Measurements from ENCODE around the gene FAM184A. TPM values are rescaled to one million over a fixed set of nuclear protein-coding genes. Genes with fewer than 3 reads are reported as not detected.

FAM184A gene
- total and polyA plus RNA-seq, 2 experiments from 2014 or later = 13.7 to 18.6 TPM

DNA sequence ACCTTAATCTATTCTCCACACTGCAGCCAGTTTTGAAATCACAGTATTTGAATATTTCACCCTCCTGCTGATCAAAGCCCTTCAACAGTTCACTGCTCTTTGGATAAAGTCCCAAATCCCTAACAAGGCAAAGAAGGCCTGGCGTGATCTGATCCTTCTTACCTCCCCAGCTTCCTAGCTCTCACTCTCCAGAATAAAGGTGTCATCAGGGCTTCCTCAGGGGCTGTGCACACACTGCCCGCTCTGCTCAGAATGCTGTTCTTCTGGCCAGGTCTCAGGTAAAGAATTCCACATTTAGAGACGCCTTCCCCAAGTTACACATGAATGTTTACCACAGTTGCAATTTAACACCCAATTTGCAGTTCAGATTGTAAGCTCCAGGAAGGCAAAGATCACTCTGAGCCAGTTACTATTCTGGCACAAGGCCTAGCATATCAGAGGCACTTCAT is 84.6 kb downstream of the FAM184A start (continued):
- TF ChIP-seq, protein P1, sequence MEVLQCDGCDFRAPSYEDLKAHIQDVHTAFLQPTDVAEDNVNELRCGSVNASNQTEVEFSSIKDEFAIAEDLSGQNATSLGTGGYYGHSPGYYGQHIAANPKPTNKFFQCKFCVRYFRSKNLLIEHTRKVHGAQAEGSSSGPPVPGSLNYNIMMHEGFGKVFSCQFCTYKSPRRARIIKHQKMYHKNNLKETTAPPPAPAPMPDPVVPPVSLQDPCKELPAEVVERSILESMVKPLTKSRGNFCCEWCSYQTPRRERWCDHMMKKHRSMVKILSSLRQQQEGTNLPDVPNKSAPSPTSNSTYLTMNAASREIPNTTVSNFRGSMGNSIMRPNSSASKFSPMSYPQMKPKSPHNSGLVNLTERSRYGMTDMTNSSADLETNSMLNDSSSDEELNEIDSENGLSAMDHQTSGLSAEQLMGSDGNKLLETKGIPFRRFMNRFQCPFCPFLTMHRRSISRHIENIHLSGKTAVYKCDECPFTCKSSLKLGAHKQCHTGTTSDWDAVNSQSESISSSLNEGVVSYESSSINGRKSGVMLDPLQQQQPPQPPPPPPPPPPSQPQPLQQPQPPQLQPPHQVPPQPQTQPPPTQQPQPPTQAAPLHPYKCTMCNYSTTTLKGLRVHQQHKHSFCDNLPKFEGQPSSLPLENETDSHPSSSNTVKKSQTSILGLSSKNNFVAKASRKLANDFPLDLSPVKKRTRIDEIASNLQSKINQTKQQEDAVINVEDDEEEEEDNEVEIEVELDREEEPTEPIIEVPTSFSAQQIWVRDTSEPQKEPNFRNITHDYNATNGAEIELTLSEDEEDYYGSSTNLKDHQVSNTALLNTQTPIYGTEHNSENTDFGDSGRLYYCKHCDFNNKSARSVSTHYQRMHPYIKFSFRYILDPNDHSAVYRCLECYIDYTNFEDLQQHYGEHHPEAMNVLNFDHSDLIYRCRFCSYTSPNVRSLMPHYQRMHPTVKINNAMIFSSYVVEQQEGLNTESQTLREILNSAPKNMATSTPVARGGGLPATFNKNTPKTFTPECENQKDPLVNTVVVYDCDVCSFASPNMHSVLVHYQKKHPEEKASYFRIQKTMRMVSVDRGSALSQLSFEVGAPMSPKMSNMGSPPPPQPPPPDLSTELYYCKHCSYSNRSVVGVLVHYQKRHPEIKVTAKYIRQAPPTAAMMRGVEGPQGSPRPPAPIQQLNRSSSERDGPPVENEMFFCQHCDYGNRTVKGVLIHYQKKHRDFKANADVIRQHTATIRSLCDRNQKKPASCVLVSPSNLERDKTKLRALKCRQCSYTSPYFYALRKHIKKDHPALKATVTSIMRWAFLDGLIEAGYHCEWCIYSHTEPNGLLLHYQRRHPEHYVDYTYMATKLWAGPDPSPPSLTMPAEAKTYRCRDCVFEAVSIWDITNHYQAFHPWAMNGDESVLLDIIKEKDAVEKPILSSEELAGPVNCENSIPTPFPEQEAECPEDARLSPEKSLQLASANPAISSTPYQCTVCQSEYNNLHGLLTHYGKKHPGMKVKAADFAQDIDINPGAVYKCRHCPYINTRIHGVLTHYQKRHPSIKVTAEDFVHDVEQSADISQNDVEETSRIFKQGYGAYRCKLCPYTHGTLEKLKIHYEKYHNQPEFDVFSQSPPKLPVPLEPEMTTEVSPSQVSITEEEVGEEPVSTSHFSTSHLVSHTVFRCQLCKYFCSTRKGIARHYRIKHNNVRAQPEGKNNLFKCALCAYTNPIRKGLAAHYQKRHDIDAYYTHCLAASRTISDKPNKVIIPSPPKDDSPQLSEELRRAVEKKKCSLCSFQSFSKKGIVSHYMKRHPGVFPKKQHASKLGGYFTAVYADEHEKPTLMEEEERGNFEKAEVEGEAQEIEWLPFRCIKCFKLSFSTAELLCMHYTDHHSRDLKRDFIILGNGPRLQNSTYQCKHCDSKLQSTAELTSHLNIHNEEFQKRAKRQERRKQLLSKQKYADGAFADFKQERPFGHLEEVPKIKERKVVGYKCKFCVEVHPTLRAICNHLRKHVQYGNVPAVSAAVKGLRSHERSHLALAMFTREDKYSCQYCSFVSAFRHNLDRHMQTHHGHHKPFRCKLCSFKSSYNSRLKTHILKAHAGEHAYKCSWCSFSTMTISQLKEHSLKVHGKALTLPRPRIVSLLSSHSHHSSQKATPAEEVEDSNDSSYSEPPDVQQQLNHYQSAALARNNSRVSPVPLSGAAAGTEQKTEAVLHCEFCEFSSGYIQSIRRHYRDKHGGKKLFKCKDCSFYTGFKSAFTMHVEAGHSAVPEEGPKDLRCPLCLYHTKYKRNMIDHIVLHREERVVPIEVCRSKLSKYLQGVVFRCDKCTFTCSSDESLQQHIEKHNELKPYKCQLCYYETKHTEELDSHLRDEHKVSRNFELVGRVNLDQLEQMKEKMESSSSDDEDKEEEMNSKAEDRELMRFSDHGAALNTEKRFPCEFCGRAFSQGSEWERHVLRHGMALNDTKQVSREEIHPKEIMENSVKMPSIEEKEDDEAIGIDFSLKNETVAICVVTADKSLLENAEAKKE (CRISPR knock-in tag; IDR thresholded peaks at IDR 0.05) = no peak
- TF ChIP-seq STAT1 (IDR thresholded peaks at IDR 0.05; ENCODE audit: unreplicated experiment) (no peak), NANOG (IDR thresholded peaks at IDR 0.05; ENCODE audit: borderline replicate concordance) (no peak), ZNF114 (CRISPR knock-in tag; IDR thresholded peaks at IDR 0.05) (no peak)

DNA sequence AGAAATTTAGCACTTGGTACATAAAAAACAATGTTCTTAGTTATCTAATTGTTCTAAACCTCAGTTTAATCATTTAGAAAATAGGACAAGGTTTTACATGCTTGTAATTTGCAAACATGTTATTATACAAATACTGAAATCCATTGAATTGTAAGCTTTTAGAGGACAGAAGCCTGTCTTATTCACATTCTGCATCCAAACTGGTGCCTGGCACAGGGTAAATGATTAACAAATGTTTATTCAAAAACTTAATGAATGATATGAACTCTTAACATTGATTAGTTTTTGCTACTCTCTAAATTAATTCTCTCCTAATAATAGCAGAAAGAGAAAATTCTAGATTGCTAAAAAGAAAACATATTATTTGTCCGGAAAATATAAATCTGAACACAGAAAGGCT is 85.1 kb downstream of the FAM184A start:
- Histone ChIP-seq H3F3A (replicated peaks; ENCODE audit: low read depth) (no peaks in the 10 kb centered on the region), H3K27ac (ENCODE audit: low read depth) (no peak overlapping the region), H4K20me1 (replicated peaks; ENCODE audit: insufficient read depth) (no peaks in the 10 kb centered on the region; the same call in 1 of the 2 replicates), H3K27me3 (ENCODE audit: insufficient read depth) (no peaks in the 10 kb centered on the region), H3K4me3 (no peak overlapping the region), H3K9me2 (ENCODE audit: insufficient read depth) (no peaks in the 10 kb centered on the region), H2AFZ (no peak overlapping the region), H3K79me2 (replicated peaks; ENCODE audit: insufficient read depth) (no peaks in the 10 kb centered on the region), H3K4me1 (ENCODE audit: insufficient read depth) (no peaks in the 10 kb centered on the region), H3K4me2 (no peak overlapping the region), H3K36me3 (ENCODE audit: insufficient read depth) (no peaks in the 10 kb centered on the region)
- H3K9me3 Mint-ChIP-seq = no peaks in the 10 kb centered on the region
- H3K27me3 Mint-ChIP-seq (ENCODE audit: insufficient read depth, low read depth, poor library complexity) = peaks cover 2% of the 10 kb centered on the region
- ATAC-seq (no peak), DNase-seq (ENCODE audit: low spot score) (no peak)
- peaks cover 4% of the 10 kb centered on the region; the same call in 2 of the 3 replicates for H3K36me3 Mint-ChIP-seq (ENCODE audit: low read depth)
- H3K4me1 Mint-ChIP-seq = no peaks in the 10 kb centered on the region; the same call in 2 of the 3 replicates
- H3K4me3 Mint-ChIP-seq = no peak overlapping the region
- no peak overlapping the region for H3K27ac Mint-ChIP-seq
- TF ChIP-seq, protein P2, sequence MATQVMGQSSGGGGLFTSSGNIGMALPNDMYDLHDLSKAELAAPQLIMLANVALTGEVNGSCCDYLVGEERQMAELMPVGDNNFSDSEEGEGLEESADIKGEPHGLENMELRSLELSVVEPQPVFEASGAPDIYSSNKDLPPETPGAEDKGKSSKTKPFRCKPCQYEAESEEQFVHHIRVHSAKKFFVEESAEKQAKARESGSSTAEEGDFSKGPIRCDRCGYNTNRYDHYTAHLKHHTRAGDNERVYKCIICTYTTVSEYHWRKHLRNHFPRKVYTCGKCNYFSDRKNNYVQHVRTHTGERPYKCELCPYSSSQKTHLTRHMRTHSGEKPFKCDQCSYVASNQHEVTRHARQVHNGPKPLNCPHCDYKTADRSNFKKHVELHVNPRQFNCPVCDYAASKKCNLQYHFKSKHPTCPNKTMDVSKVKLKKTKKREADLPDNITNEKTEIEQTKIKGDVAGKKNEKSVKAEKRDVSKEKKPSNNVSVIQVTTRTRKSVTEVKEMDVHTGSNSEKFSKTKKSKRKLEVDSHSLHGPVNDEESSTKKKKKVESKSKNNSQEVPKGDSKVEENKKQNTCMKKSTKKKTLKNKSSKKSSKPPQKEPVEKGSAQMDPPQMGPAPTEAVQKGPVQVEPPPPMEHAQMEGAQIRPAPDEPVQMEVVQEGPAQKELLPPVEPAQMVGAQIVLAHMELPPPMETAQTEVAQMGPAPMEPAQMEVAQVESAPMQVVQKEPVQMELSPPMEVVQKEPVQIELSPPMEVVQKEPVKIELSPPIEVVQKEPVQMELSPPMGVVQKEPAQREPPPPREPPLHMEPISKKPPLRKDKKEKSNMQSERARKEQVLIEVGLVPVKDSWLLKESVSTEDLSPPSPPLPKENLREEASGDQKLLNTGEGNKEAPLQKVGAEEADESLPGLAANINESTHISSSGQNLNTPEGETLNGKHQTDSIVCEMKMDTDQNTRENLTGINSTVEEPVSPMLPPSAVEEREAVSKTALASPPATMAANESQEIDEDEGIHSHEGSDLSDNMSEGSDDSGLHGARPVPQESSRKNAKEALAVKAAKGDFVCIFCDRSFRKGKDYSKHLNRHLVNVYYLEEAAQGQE (IDR thresholded peaks at IDR 0.05; ENCODE audit: unreplicated experiment) = no peak
- TF ChIP-seq EZH2 (IDR thresholded peaks at IDR 0.05; ENCODE audit: low read depth, unreplicated experiment) (no peak), EZH2phosphoT487 (IDR thresholded peaks at IDR 0.05; ENCODE audit: unreplicated experiment) (no peak), STAT1 (IDR thresholded peaks at IDR 0.05; ENCODE audit: unreplicated experiment) (no peak), ZNF114 (CRISPR knock-in tag; IDR thresholded peaks at IDR 0.05) (no peak), NANOG (IDR thresholded peaks at IDR 0.05; ENCODE audit: borderline replicate concordance) (no peak), ZNF331 (CRISPR knock-in tag; IDR thresholded peaks at IDR 0.05; ENCODE audit: low read depth) (no peak)
- TF ChIP-seq, protein P3, sequence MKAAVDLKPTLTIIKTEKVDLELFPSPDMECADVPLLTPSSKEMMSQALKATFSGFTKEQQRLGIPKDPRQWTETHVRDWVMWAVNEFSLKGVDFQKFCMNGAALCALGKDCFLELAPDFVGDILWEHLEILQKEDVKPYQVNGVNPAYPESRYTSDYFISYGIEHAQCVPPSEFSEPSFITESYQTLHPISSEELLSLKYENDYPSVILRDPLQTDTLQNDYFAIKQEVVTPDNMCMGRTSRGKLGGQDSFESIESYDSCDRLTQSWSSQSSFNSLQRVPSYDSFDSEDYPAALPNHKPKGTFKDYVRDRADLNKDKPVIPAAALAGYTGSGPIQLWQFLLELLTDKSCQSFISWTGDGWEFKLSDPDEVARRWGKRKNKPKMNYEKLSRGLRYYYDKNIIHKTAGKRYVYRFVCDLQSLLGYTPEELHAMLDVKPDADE (IDR thresholded peaks at IDR 0.05) = no peak

Data from GM23338 (cell line).